Activated CD8-positive, alpha-beta memory T cell treated with anti-CD3 and anti-CD28 coated beads for 24 hours (primary cell): ENCODE results near the gene DESI1.
"Not testable (repeated sequence)": the region's sequence is repeated elsewhere in the genome, so short reads cannot be mapped to it uniquely, and the experiment has no call there.

Experiments
- DNase-seq: peaks from one replicate; pipeline ENCODE4 v3.0.0-alpha.2; 2020

Gene DESI1

GRCh38 chr22:41631615-41632014 lies 10.8 kb upstream of the DESI1 start:
- not testable (repeated sequence) for DNase-seq

- DNase-seq, result not testable (repeated sequence)
These were observed 10.3 kb upstream of the DESI1 start for GRCh38 chr22:41631115-41631514.

DNA sequence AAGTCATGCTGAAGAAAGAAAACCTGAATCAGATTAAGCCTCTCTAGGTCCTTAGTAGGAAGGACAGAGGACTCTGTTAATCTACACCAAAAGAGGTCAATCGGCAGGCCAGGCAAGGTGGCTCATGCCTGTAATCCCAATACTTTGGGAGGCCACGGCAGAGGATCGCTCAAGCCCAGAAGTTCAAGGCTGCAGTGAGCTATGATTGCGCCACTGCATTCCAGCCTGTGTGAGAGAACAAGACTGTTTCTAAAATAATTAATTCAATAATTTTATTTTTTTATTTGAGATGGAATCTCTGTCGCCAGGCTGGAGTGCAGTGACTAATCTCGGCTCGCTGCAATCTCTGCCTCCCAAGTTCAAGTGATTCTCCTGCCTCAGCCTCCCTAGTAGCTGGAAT lies 4.7 kb upstream of the DESI1 start:
- DNase-seq, result no peak

GRCh38 chr22:41621911-41622179 lies 1.0 kb upstream of the DESI1 start:
- DNase-seq, result no peak

DNA sequence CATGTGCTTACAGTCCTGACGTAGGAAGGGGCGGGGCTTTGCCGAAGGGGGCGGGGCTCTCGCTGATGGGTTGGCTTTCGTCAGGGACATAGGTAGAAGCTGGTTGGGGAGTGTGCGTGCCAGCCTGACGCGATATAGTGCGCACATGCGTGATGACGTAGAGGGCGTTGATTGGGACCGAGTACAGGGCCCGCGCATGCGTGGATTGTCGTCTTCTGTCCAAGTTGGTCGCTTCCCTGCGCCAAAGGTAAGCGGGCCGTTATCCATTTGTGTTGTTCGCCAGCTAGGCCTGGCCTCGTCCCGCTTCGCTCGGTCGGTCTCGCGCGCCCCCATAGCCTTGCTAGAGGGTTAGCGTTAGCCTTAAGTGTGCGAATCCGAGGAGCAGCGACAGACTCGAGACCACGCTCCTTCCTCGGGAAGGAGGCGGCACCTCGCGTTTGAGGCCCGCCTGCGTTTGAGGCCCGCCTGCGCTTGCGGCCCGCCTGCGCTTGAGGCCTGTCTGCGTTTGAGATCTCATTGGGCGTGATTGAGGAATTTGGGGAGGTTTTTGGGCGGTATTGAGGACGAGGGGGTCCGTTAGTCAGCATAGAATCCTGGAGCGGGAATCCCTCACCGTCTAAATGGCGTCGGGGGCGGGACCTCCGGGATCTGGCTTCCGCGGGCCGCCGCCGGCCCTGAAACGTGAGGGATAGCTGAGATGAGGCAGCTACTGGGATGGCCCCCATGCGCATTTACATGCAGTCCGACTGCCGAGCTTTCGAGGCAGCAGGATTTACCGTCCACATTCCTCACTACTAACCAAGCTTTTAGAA lies 462 bp upstream of the DESI1 start, which contains the start of gene XRCC6:
Gene XRCC6, plus strand, starts transcription at position 197 of the 812 bp plus-strand sequence. CDS start 710 bp downstream, outside the sequence.
- peak; percentile 100 for DNase-seq

- DNase-seq, result peak; percentile 80
These were observed 759 bp downstream of the DESI1 start for GRCh38 chr22:41619979-41620588.

GRCh38 chr22:41613456-41613855 lies 7.4 kb downstream of the DESI1 start:
- no peak for DNase-seq

- DNase-seq, result no peak
These were observed 8.1 kb downstream of the DESI1 start for GRCh38 chr22:41612603-41613306.

- no peak for DNase-seq
These were observed 12.5 kb downstream of the DESI1 start for GRCh38 chr22:41608386-41608785.

- DNase-seq, result peak; percentile 75
These were observed 16.9 kb downstream of the DESI1 start for GRCh38 chr22:41603873-41604332.

DNA sequence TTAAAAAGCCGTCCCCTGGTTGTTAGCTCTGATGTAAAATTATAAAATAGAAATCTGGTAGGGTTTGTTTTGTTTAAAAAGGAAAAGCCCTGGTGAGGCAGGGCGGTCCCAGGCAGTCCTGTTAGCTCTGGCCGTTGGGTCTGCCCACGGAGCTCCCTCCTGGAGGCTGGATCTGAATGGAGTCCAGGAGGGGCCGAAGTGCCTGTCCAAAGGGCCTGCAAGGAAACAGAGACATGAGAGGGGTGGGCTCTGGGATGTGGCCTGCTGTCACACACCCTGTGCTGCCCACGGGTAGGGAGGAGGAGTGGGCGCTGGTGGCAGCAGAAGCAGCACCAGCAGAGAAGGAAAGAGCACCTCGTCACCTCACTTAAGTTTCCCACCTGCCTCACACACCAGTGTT lies 19.9 kb downstream of the DESI1 start:
- DNase-seq, result no peak

DNA sequence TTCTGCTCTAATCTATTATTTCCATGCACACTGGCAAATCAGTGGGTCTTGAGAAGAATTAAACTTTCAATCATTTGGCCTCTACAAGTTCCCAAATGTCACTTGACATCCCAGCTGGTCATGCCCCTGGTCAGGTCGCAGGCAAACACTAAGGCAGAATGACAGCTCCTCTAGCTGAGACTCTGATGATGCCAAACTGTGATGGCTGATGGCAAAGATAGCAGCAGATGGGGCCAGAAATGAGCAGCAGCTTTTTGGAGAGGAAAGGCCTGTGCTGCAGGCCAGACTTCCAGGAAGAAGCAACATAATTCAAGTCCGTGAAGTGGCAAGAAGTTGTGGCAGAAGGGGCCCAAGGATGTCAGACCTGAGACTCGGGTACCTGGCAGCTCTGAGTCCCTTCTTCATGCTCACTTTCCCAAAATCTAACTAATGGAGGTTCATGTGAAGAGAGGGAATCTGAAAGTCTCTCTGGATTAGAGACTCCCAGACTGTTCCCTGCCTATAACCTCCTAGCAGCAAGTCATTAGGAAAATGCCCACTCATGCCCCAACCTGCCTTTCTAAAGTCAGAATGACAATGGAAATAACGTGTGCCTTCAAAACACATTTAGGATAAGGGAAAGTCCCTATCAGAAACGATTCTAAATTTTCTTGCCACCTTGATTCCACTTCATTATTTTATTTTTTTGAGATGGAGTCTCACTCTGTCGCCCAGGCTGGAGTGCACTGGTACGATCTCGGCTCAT lies 21.8 kb downstream of the DESI1 start:
- DNase-seq, result no peak

GRCh38 chr22:41598081-41598480 lies 22.8 kb downstream of the DESI1 start:
- no peak for DNase-seq

DNA sequence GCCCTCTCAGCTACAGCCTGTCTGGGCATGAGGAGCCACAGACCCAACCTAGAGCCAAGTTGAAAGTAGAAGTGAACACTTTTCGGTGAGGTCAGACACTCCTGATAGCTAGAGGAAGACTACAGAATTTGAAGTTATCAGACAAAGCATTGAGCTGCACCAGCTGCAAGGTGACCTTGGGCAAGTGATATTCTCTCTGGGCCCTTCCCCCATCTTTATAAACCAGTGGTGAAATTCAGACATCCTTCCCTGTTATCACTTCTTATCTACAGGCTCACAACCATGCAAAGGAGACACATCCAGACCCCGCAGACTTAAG lies 23.2 kb downstream of the DESI1 start:
- DNase-seq, result no peak

- DNase-seq, result no peak
These were observed 23.8 kb downstream of the DESI1 start for GRCh38 chr22:41596776-41597634.

DNA sequence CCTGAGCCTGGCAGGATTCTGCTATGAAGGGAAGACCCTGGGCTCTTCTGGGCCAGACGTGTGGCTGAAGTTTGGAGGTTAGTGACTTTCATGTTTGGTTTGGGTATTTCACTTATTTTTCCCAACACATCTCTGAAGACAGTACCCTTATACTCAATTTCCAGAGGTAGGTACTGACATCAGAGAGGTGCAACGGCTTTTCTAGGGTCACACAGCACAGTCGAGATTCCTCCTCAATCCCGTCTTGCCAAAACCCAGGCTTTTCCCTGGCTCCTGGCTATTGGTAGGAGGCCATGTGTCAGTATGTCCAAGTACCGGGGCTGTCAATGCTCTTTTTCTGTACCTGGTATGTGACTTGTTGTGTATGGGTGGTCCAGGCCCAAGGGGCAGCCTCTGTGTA lies 25.1 kb downstream of the DESI1 start:
- DNase-seq, result no peak

- not testable (repeated sequence) for DNase-seq
These were observed 27.4 kb downstream of the DESI1 start for GRCh38 chr22:41593336-41593960.

- DNase-seq, result peak; percentile 100
These were observed 31.2 kb downstream of the DESI1 start, which contains the start of gene PMM1 for GRCh38 chr22:41589391-41590241. TSS of gene PMM1 (minus strand) at chr22:41589840. CDS start at chr22:41589805, 35 bp downstream.

GRCh38 chr22:41587347-41587723 lies 33.5 kb downstream of the DESI1 start:
- DNase-seq, result no peak

DNA sequence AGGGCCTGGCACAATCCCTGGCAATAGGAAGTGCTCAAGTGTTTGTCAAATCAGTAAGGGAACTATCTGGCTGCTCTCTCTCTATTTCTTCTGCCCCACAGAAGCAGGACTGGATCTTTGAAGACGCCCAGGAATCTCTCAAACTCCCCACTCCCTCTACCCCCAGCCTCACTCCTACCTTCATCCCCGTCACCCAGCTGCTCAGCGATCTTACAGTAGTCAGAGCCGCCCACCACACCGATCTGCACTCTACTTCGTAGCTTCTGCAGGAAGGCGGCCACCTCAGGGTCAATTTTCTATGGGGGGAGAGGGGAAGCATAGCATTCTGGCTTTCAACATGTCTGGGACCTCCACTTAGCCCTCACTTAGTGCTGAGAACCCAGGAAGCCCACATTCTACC lies 34.9 kb downstream of the DESI1 start:
- DNase-seq, result no peak

- DNase-seq, result no peak
These were observed 36.0 kb downstream of the DESI1 start for GRCh38 chr22:41584881-41585280.
